T-helper 1 cell (primary cell): Measurements from ENCODE around the gene SEMA3C.

Experiments
- DNase-seq, 5 donors: peaks; one replicate each; pipeline ENCODE4 v3.0.0-alpha.2; 2012 to 2020

SEMA3C gene

DNA sequence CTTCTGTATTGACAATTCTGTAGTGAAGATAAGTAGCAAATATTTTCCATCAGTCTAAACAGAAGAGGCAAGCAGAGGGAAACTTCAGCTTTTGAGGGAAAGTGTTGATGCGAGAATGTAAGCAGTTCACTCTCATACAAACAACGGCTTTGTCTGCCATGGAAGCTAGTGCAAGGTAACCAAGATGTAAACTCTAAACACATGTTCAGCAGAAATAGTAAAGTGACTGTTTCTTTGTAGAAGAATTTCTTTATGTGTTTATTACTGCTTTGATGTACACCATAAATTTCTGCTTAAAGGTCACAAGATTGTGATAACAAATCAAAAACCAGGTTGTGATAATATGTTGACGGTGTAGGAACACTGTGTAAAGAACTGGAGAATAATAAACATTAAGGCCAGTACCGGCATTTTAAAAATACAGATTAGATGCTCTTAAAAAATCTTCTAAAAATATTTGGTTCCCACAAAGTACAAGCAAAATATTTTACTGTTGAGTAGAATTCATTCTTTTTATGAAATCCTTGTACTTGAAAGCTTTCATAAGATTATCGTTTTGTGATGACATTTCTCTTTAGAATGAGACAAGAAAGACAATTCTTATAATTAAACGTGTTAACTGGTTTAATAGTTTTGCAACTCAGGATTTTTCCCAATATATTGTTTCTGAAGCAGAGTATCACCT is 34.2 kb downstream of the SEMA3C start:
- no peak for DNase-seq

DNA sequence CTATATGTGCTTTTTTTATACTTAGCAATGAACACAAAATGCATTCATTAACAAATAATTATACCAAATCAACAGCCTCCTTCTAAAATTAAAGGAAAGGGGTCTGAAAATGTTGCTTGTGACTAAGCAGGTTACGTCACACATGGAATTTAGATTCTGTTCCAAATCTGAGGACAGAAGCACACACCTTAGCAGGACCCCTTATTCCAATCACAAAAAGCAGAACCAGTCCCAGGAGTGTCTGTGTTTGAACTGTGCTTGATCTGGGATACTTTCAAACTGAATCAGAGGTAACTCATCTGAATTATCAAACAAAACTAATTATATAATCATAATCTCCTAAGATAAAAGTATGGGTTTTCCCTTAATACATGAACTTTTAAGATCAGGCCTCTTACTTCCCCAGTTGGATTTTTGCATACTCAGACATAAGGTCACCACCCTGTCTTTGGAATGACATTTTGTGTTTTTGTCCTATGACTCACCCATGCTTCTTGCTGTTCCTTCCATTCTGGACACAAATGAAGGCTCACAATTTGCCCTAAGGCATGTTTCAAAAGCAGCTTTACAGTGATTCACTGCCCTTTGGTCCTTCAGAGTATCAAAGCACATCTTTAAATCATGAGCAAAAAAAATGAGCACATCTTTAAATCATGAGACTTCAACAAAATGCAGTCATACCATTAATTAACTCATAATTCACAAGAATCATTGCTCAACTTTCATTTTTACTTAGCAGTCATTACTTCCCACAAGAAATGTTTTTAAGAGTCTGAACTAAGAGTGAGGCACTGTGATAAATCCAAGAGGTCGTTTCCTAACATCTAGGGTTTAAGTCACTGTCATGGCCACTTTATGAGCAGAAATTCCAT is 35.5 kb downstream of the SEMA3C start:
- no peak for DNase-seq

DNA sequence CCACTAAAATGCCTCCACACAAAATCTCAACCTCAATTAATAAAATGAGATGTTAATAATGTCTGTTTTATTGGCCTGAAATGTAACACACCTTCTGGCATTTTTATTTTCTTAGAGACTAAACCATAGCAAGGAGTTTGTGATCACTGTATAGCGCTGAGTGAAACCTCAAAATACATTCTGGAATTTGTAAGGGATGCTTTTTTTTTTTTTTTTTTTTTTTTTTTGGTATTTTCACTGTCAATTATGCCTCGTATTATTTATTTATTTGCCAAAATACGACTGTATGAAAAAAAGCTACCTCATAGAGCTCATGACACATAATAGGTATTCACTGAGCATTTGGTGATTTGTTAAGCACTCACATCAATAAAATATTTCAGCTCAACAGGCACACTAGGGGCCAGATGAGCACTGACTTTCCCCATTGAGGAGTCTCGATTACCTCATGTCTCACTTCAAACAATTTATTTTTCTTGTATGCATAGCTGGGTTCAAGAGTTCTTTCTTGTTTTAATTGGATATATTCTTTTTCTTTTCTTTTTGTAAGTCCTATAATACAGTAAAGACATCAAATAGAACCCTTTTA is 36.5 kb downstream of the SEMA3C start:
- no peak for DNase-seq

DNA sequence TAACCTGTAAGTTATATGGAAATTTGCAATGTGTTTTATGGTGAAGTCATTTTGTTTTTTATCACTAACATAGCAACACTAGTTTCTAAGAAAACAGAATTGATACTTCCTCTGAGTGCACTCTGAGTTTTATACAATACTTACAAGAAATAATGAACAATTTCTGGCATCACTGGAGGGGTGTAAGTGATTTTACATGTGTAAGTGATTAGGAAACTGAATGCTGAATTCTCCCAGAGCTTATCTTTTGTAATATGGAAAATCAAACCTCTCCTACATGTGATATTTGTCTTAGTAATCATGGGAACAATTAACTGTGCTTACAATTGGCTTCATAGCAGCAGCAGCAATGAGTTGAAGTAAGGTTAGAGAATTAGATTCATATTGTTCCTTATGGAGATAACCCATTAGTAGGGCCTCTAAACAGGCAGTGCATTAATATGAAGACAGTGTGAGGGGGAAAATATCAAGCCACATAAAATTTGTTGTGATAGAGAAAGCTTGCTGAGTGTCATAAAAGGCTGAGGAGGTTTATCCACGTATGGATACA is 37.4 kb downstream of the SEMA3C start:
- no peak for DNase-seq

DNA sequence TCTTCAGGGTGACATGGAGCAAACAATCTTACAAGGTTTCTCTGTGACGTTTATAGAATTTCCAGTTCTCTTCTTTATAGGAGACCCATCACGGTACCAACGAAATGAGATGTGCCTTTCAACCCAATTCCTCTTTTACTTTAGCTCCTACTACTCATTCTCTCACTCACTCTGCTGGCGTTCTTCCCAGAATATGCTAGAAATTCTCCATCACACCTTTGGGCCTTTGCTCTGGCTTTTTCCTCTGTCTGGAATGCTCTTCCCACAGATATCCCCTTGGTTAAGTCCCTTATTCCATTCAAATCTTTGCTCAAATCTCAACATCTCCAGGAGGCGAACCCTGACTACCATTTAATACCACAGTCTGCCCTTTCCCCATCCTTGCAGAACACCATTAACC is 39.0 kb downstream of the SEMA3C start:
- no peak for DNase-seq

DNA sequence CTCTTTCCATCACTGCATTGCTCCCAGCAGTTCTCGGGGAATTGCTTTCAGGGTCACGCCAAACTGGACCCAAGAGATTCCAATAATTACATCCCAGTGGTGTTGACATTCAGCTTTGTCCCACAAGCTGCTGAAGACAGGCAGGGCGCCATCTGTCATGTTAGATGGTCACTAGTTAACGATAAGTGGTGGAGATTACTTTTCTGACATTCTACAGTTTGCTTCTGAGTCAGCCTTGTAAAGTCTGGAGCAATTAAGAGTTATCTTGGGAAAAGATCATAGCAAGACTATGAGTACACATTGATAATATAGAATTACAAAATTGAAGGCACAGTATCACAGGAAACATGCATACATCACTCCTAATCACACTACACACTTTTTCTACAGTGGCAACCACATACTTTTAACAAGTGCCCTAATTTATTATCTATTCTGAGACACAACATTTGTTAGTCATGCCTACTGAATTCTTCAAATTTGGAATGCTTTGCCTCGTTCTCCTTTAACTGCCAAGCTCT is 41.9 kb downstream of the SEMA3C start:
- DNase-seq, result no peak

DNA sequence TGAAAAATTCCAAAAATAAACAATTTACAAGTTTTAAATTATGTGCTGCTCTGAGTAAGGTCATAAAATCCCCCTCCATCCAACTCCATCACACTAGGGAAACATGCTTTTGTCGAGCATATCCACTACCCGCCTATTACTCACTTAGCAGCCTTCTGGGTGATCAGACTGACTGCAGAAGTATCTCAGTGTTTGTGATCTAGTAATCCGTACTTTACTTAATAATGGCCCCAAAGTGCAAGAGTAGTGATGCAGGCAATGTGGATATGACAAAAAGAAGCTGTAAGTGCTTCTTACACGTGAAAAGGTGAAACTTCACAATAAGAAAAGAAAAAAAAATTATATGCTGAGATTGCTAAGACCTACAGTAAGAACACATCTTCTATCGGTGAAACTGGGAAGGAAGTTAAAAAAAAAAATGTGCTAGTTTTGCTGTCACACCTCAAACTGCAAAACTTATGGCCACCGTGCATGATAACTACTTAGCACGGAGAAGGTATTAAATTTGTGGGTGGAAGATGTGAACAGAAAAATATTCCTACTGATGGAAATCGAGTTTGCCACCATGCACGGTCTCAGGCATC is 43.2 kb downstream of the SEMA3C start:
- no peak for DNase-seq

DNA sequence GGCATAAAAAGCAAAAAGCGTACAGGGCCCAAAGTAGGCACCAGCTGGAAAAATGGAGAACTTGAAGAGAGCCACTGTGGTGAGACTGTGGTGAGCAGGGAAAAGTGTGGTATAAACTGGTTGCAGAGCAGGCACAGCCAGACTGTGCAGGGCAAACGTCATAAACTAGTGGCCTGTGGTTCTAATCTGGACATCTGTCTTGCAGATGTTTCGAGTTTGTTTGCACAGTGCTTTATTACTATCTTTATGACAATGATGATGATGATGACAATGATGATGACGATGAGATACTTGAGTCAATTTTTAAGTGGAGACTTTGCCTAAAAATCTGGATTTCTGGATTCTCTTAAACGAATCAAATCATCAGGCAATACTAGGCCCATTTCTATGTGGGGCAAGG is 45.7 kb downstream of the SEMA3C start:
- DNase-seq, result no peak

DNA sequence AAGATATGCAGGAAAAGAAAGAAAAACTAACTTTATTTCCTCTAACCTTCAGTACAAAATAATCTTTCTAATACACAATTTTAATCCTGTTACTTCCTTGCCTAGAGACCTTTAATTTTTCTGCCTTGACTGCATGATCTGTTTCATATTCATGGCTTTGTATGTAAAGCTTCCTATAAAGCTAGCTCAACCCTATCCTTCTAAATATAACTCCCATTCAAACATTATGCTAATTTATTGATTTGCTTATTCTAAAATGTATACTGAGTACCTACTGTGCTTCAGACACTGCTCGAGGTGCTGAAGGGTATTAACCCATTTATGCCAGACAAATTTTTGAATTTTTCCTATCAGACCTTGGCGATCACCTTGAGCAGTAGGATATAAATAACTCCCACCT is 47.6 kb downstream of the SEMA3C start:
- no peak for DNase-seq

DNA sequence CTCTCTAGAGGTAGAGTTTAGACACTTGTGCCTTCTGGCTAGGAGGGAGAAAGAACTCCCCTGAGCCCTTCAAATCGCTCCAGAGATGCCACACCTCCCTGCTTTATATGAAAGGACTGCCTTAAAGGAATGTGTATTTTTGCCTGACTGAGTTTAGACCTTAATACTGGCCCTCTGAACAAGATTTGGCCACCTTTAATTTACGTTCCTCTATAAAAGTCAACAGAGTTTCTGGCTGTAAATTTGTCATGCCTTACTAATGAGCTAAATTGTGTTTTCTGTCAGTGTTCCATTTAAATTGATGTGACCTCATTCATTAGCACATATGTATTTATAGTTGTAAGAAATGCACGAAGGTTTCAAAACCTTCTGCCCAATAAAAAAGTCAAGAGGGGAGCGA is 48.0 kb downstream of the SEMA3C start:
- no peak for DNase-seq

DNA sequence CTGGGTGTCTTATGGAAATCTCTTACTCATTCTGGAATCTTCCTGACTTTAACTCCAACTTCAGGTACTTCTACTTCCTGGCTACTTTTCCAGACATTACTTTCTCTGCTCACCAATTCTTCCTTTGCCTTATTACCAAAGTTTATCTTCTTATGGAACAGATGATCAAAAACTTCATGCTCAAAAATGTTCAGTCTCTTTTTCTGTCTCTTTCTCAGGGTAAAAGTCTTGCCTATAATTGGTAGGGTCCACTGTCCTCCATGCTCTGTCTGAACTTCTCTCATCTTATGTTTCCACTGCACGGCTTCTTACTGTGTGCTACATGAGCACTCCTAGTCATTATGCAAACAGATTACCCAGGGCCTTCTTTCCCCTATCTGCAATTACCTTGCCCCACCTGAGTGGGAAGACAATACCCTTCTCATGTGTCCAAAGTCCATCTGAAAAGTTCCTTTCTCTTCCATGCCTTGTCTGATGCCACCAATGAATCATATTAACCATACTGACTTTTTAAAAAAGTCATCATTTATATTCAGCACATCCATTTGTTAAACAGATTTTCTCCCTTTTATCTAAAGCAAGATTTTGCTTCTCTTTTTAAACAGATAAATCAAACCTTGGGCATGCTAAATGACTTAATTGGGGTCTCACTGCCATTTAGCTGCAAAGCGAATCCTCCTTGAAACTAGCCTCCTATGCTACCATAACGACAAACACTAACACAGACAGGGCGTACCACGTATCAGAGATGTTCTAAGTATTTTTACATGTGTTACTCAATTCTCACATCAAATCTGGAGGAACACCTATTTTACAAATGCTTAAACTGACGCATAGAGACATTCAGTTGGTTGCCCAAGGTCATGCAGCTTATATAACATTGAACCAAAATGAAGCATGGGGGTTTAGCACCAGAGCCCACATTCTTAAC is 48.8 kb downstream of the SEMA3C start:
- DNase-seq, result no peak

DNA sequence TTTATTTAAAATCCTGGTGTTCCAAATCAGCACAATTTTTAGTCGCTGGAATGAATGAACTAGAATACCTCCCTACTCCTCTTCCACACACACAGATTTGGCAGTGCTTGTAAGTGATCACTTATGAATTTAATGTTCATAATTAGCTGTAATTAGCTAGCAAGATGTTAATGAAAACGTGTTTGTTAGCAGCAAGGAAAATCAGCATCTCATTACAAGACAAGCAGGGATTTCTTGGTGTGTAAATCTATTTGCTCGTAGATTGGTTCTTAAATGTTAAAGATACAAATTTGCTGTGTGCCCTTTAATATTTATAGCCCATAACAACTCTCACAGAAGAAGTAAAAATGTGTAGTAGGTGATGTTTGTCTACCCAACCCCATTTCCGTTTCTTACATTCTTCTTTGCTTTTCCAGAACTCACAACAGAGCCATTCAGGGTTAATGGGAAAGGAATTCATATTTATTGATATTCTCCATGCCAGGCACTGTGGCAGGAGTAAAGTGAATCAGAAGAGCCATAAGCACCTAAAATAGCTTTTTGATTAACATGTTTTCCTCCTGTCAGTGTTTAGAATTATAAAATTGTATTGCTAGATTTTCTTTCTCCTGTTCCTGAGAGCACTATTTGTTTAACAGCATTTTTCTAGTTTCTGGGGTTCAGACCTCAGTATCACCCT is 49.6 kb downstream of the SEMA3C start:
- DNase-seq, result no peak

DNA sequence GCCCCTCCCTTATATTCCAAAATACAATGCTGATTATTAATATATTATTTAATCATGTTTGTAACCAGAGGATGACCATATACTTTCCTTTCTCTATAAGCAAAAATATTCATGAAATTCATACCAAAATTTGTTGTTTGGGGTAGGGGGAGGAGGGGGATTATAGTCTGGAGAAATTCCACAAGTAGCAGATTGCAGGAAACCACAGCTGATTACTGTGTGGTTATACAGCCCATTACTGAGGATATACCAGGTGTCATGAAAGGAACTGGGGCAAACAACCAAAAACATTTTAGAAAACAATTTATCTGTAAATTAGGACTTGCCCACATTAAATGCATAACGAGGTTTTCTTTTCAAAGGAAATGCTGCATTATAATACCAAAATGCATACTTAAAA is 50.3 kb downstream of the SEMA3C start:
- DNase-seq, result no peak

DNA sequence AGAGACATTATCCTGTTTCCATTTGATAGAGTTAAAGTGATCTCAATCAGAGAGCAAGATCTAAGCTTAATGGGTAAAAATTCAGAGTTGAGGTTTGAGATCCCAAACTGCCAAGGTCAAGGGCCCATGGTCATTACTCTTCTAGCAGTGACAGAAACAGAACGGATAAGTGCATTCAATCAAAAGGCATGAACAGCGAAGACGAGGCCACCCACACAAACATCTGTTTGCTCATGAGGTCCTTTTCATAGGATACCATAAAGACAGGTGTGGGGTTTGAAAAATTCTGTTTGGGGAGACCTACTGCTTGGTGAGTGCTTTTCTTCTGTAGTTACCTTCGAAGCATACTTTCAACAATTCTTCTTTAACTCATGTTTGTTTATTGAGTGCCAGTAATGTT is 58.3 kb downstream of the SEMA3C start:
- DNase-seq, result no peak

DNA sequence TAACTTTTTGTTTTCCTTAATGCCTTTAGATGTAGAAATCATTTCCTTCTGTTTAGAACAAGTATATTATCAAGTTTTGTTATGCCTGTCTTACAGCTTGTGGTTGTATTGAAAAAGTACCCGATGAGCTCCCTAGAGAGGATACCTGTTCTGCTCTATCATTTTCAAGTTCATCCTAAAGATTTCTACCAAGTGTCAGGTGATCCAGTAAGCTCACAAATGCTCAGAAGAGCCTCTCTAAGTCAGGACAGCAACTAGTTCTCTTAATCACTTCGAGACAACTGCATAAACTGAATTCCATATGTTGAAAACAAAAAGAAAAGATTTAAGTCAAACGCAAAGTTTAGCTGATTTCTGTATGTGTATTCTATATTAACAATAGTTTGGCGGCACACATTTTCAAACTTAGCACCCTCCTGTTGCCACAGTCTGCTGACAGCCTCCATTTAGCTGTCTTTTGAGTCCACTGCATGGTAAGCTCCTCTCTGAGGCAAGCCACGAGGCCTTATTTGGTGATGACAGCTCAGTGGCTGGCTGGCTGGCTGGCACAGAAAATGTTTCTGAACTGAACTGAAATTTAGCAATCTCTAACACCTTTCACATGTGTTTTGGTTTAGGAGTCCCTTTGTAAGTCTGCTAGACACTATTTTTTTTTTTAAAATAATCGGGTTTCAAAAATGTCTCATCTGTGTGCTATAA is 59.4 kb downstream of the SEMA3C start:
- no peak for DNase-seq

DNA sequence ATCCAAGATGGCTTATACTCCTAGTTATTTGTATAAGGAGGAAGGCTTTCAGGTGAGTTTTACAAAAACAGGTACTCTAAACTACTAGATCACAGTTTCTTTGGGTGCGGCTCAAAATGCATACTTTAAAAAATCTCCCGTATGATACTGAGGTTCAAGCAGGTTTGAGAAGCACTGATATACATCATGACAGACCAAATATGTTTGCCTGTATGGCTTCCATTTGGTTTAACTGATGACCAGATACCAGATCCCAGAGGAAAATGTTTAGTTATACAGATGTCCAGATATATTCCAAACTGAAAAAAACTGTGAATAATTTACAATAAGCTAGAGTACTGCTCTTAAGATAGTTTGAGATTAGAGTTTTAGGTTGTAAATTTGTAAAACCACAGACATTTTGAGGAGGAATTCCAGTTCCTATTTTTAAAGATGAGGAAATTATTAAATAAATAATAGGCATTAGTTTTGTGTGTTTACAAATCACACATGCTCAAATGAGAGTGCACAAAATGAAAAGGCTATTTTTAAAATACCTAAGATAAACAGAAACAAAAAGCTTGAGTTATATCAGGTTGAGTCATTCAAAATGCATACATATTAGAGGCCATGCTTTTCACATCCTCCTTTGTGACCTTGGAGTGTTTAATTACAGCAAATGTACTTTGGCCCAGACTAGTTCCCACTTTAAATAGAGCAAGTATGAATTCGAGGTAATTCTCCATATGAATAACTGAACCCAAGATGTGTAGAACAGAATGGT is 60.5 kb downstream of the SEMA3C start:
- no peak for DNase-seq

DNA sequence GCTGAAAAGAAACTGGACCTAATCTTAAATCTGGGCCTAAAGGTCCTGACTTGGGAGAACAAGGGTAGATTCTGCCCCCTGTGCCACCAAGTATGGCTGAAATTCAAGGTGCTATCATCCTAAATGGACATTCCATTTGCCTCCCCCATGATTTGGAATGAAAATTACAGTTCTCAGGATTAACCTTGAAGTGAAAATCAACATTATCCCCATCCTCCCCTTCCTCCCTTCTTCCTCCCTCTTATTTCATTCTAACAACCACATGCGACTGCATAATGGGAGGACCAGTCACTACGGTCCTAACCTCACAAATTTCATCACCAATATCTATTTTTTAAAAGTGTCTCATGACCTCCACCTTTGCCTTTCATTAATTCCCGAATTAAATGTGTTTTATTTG is 62.1 kb downstream of the SEMA3C start:
- DNase-seq, result no peak

DNA sequence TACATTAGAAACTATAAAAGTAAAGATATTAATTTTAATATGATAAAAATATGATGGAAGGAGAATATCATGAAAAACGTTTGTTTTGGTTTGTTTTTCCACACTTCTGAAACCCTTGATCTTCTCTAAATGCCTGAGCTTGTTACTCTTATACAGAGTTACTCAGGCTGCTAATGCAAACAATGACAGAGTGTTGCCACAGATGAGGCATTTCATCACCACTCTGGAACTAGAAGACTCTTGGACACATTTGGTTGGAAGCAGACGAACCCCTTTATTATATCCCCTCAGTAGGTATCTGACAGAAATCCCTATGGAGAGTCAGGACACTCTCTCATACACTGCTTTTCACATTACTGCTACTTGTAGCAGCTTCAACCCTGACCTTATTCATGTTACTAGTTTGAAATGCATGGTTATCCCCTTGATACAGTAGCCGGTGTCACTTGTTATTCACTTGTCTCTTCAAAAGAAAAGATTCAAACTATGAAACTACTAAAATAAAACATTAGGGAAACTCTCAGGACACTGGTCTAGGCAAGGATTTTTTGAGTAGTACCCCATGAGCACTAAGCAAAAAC is 66.9 kb downstream of the SEMA3C start:
- DNase-seq, result no peak

DNA sequence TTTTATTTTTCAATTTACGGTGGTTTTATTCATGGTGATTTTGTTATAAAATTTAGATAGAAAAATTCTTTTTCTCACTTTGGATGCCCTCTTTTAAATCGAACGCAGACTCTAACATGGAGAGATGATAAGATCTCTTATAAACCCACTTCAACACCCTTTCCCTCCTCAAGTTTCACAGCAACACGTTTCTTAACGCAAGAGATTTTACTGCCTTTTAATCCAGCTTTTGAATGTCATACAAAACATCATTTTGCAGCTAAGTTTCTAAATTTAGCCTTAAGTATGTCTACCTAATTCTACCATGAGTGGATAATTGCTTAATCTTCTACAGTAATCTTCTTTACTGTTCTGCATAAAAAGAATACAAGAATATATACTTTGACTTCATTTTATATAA is 70.0 kb downstream of the SEMA3C start:
- DNase-seq, result no peak

DNA sequence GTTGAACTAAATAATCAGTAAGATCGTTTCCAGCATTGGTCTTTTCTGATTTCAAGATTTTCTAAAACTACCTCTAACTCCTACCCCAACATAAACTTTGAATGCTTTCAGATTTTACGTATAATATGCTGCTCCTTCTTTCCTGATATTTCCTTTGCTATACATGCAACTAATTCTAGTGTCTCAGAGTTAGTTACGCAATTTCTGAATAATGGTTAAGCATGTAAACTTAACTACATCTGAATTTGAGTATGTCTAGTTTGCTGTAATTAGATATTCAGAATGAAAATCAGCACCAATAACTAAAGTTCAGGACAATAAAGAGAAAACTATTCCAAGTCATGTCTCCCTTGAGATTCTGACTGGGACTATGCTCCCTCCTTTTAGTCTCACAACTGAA is 71.0 kb downstream of the SEMA3C start:
- DNase-seq, result no peak
